K562 (cell line): ENCODE measurements around the gene SFTPB. TPM values are rescaled to one million over a fixed set of nuclear protein-coding genes. Genes with fewer than 3 reads are reported as not detected.

ENCODE experiments used
- FOXM1 ChIP-seq, 2 experiments: fragments of 450-650 bp in 1 of 2; sonication (generic) in 1 of 2; formaldehyde crosslinking in 1 of 2; IDR thresholded peaks; 2 replicates each; pipeline versions ENCODE4 v1.6.1 to v1.9.0; 2017 to 2022; ENCODE audit warnings: low read depth in 2 of 2, mild to moderate bottlenecking in 2 of 2, missing genetic modification reagents in 1 of 2, moderate library complexity in 1 of 2
- HDAC1 ChIP-seq, 2 experiments: fragments of 450-650 bp; IDR thresholded peaks; 2 replicates each; pipeline ENCODE4 v1.6.1; 2016 to 2017; ENCODE audit warnings: inconsistent platforms in 1 of 2, mild to moderate bottlenecking in 1 of 2, moderate library complexity in 1 of 2
- KLF6 ChIP-seq: fragments of 250-450 bp; sonication (Bioruptor Pico); IDR thresholded peaks from 2 replicates; pipeline ENCODE4 v1.4.0; 2020; ENCODE audit warnings: mild to moderate bottlenecking, moderate library complexity, borderline replicate concordance
- NBN ChIP-seq: fragments of 450-650 bp; IDR thresholded peaks from 2 replicates; pipeline ENCODE4 v1.6.1; 2016; ENCODE audit warnings: low read depth, mild to moderate bottlenecking
- PCBP1 ChIP-seq: fragments of 200-400 bp; formaldehyde crosslinking; IDR thresholded peaks from 2 replicates; pipeline ENCODE4 v1.6.1; 2018; ENCODE audit warnings: mild to moderate bottlenecking, low read depth, low read length; ENCODE audit not compliant: poor library complexity, severe bottlenecking
- PRPF4 ChIP-seq: fragments of 200-400 bp; formaldehyde crosslinking; IDR thresholded peaks from one replicate; pipeline ENCODE4 v1.6.1; 2017; ENCODE audit warnings: low read length, low read depth, mild to moderate bottlenecking; ENCODE audit not compliant: insufficient read depth, poor library complexity, severe bottlenecking
- RBFOX2 ChIP-seq: fragments of 200-400 bp; formaldehyde crosslinking; IDR thresholded peaks from 2 replicates; pipeline ENCODE4 v1.6.1; 2017; ENCODE audit warnings: low read depth, mild to moderate bottlenecking, low read length, moderate library complexity
- SAFB2 ChIP-seq: fragments of 200-400 bp; formaldehyde crosslinking; IDR thresholded peaks from 2 replicates; pipeline ENCODE4 v1.6.1; 2018; ENCODE audit warnings: borderline replicate concordance, low read length, low read depth, moderate library complexity; ENCODE audit not compliant: severe bottlenecking
- TCF7 ChIP-seq: sonication (generic); IDR thresholded peaks from 2 replicates; pipeline ENCODE4 v1.6.1; 2016; ENCODE audit warnings: antibody characterized with exemption, borderline replicate concordance
- U2AF1 ChIP-seq: fragments of 200-400 bp; formaldehyde crosslinking; optimal IDR thresholded peaks from 2 replicates; pipeline ENCODE3; 2017; ENCODE audit warnings: mild to moderate bottlenecking, low read depth, low read length, moderate library complexity
- ZFP36 ChIP-seq: fragments of 150-350 bp; IDR thresholded peaks from 2 replicates; pipeline ENCODE4 v1.6.1; 2018; ENCODE audit warnings: low read length, low read depth; ENCODE audit not compliant: partially characterized antibody
- polyA plus RNA-seq, 8 experiments: library from polyadenylated mRNA; depleted of rRNA in 4 of 8; stranded (reverse) in 5 of 8; unstranded in 3 of 8; fragments of >200 nt; fragmentation: Nextera tagmentation in 2 of 8; fragmentation: Illumina TruSeq in 1 of 8; extraction: Ambion mirVana in 2 of 8; extraction: Trizol in 1 of 8; gene quantifications; 2 replicates each; pipeline versions ENCODE4 v1.2.1 to v1.2.3, GENCODE V29; 2011 to 2014; ENCODE audit warnings: inconsistent platforms in 1 of 8, missing spikeins in 1 of 8
- total RNA-seq, 7 experiments: library from RNA; depleted of rRNA in 6 of 7; stranded (reverse); fragments of >200 nt in 6 of 7; fragmentation: Illumina TruSeq in 2 of 7; extraction: Trizol in 2 of 7; gene quantifications; 2 replicates each; pipeline versions ENCODE4 v1.2.1 to v1.2.3, GENCODE V29; 2011 to 2021; ENCODE audit warnings: low replicate concordance in 1 of 7
- TF ChIP-seq, protein P1 (sequence below): fragments of 450-650 bp; formaldehyde crosslinking; IDR thresholded peaks from 2 replicates; pipeline ENCODE4 v1.4.0; 2020; ENCODE audit warnings: mild to moderate bottlenecking, moderate library complexity
- TF ChIP-seq, protein P2 (sequence below): sonication (generic); formaldehyde crosslinking; IDR thresholded peaks from 2 replicates; pipeline ENCODE4 v1.8.0; 2022; ENCODE audit warnings: mild to moderate bottlenecking, missing genetic modification reagents, borderline replicate concordance

The SFTPB gene
- total and polyA plus RNA-seq, 9 of the 15 experiments (the other 6 are each of a cell fraction or from before 2014, with no cell fraction given): 0.03 to 7.0 TPM; not detected in 7

DNA sequence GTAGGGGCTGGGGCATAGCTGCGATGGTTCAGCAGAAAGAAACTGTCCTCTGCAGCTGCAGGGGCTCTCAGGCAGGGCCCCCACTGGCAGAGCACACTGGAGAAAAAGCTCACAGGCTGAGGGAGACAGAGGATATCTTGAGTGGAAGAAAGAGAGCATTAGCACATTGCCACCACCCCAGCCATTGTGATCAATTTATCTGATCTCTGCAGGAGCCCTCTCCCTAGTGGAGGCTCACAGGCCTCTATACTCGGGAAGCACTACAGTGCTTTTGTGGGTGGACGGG is 801 bp upstream of the SFTPB start (continued):
- TF ChIP-seq, protein P1, sequence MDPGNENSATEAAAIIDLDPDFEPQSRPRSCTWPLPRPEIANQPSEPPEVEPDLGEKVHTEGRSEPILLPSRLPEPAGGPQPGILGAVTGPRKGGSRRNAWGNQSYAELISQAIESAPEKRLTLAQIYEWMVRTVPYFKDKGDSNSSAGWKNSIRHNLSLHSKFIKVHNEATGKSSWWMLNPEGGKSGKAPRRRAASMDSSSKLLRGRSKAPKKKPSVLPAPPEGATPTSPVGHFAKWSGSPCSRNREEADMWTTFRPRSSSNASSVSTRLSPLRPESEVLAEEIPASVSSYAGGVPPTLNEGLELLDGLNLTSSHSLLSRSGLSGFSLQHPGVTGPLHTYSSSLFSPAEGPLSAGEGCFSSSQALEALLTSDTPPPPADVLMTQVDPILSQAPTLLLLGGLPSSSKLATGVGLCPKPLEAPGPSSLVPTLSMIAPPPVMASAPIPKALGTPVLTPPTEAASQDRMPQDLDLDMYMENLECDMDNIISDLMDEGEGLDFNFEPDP (CRISPR knock-in tag): no peak
- TF ChIP-seq NBN: no peak
- no peak for TF ChIP-seq HDAC1 (IDR thresholded peaks at IDR 0.05)
- TF ChIP-seq KLF6 (CRISPR knock-in tag): no peak
- no peak for TF ChIP-seq RBFOX2
- TF ChIP-seq PCBP1: no peak
- TF ChIP-seq FOXM1 (IDR thresholded peaks at IDR 0.05; ENCODE audit: low read depth): no peak
- TF ChIP-seq FOXM1 (CRISPR knock-in tag; IDR thresholded peaks at IDR 0.05; ENCODE audit: low read depth): no peak
- TF ChIP-seq PRPF4: no peak
- no peak for TF ChIP-seq U2AF1
- TF ChIP-seq ZFP36: no peak
- TF ChIP-seq TCF7: no peak
- TF ChIP-seq, protein P2, sequence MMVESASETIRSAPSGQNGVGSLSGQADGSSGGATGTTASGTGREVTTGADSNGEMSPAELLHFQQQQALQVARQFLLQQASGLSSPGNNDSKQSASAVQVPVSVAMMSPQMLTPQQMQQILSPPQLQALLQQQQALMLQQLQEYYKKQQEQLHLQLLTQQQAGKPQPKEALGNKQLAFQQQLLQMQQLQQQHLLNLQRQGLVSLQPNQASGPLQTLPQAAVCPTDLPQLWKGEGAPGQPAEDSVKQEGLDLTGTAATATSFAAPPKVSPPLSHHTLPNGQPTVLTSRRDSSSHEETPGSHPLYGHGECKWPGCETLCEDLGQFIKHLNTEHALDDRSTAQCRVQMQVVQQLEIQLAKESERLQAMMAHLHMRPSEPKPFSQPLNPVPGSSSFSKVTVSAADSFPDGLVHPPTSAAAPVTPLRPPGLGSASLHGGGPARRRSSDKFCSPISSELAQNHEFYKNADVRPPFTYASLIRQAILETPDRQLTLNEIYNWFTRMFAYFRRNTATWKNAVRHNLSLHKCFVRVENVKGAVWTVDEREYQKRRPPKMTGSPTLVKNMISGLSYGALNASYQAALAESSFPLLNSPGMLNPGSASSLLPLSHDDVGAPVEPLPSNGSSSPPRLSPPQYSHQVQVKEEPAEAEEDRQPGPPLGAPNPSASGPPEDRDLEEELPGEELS (CRISPR knock-in tag): no peak
- no peak for TF ChIP-seq SAFB2
